ENCODE data around the gene KCNT2.

Gene KCNT2

GRCh38 chr1:196377811-196378210 is 230.4 kb downstream of the KCNT2 start:
- H3K36me3 ChIP-seq = no peaks in the 10 kb centered on the region
- H3K9me3 ChIP-seq (replicated peaks in 1 of 11) = no peaks in the 10 kb centered on the region
- no peak overlapping the region for H3K9ac ChIP-seq
- TF ChIP-seq Cebpa-rat (IDR thresholded peaks at IDR 0.05) = no peak
- H3K4me2 ChIP-seq = no peak overlapping the region
- H3K4me1 ChIP-seq = peaks cover 0 to 10% (median 0%) of the 10 kb centered on the region in 10 experiments; a peak in 7 of 20 replicates
- H4K20me1 ChIP-seq = no peaks in the 10 kb centered on the region
- H3K27ac ChIP-seq = no peak overlapping the region
- H3K4me3 ChIP-seq = no peak overlapping the region
- no peaks in the 10 kb centered on the region for H3K27me3 ChIP-seq

DNA sequence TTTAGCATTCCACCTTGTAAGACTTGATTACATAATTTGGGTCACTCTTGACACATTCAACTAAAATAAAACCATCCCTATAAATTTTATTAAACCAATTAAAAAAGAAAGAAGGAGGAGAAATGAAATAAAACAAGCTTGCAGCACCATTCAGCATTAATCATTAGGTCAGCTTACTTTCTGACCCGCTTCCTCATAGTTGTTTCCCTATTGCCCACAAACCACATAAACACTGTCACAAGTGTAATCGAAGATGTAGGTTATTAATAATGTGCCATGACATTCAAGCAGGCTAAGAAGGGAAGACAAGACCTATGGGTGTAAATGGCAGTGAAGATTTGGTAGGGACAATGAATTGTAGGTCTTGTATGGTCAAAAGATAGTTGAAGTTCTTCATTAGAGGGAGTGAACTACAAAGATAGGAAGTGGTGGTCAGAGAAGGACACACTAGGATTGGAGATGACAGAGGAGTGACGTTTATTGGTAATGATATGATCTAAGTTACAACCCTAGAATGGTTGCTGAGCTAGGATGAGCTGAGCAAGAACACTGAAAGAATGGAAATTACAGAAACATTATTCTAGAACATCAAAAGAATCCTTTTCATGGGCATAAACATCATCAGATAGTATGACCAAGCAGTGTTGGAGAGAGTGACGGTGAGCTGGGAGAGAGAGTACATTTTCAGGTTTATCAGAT is 231.5 kb downstream of the KCNT2 start:
- Histone ChIP-seq H3K4me1 (peaks cover 0 to 10% (median 0%) of the 10 kb centered on the region in 10 experiments; a peak in 7 of 20 replicates), H3K4me2 (peak overlapping the region in 5 of 11 experiments; percentile 17 to 41 (median 34); a peak in 7 of 22 replicates), H3K36me3 (no peaks in the 10 kb centered on the region), H4K20me1 (no peaks in the 10 kb centered on the region), H3K27ac (no peak overlapping the region), H3K9ac (no peak overlapping the region), H3K27me3 (no peaks in the 10 kb centered on the region), H3K4me3 (no peak overlapping the region), H3K9me3 (replicated peaks in 1 of 11) (no peaks in the 10 kb centered on the region)
- TF ChIP-seq Cebpa-rat (IDR thresholded peaks at IDR 0.05) = no peak

- TF ChIP-seq Cebpa-rat (IDR thresholded peaks at IDR 0.05) = no peak
- H3K27ac ChIP-seq = no peak overlapping the region
- H3K4me2 ChIP-seq = no peak overlapping the region
- no peak overlapping the region for H3K9ac ChIP-seq
- H3K4me3 ChIP-seq = no peak overlapping the region
- peaks cover 0 to 11% (median 1%) of the 10 kb centered on the region in 10 experiments; a peak in 7 of 20 replicates for H3K4me1 ChIP-seq
- H3K9me3 ChIP-seq (replicated peaks in 1 of 11) = no peaks in the 10 kb centered on the region
- H4K20me1 ChIP-seq = no peaks in the 10 kb centered on the region
- H3K27me3 ChIP-seq = no peaks in the 10 kb centered on the region
- no peaks in the 10 kb centered on the region for H3K36me3 ChIP-seq
These were observed 234.4 kb downstream of the KCNT2 start for GRCh38 chr1:196373798-196374197.

DNA sequence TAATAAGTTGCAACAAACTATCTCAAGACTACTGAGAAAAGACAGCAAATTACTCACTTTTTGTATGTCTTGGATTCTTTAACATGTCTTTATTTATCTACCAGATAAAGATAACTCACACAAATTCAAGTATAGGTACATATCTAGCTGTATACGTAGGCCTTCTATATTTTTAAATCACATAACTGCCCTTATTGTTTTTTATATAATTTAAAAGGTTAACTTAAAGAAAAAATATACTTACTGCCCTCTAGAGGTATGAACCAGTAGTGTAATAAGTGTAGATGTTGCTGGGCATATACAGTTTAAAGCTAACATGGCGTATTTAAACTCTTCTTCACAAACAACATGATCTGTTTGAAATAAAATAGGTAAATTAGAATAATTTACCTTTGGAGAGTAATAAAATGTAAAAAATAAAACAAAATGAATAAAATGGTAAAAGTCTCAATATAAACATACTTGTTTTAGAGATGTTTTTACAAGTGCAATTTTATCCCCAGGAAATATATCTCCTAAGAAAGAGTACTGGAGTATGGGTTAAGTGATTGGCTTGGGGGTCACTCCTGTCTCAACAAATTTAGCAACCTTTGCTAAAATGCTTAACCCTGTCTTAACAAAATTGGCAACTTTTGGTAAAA is 235.2 kb downstream of the KCNT2 start:
- H3K36me3 ChIP-seq = no peaks in the 10 kb centered on the region
- no peak overlapping the region for H3K27ac ChIP-seq
- no peak overlapping the region for H3K9ac ChIP-seq
- H3K4me1 ChIP-seq = peaks cover 0 to 19% (median 9%) of the 10 kb centered on the region in 10 experiments; a peak in 12 of 20 replicates
- H3K4me2 ChIP-seq = no peak overlapping the region
- H4K20me1 ChIP-seq = no peaks in the 10 kb centered on the region
- no peaks in the 10 kb centered on the region for H3K9me3 ChIP-seq (replicated peaks in 1 of 11)
- H3K27me3 ChIP-seq = no peaks in the 10 kb centered on the region
- no peak for TF ChIP-seq Cebpa-rat (IDR thresholded peaks at IDR 0.05)
- H3K4me3 ChIP-seq = no peak overlapping the region

DNA sequence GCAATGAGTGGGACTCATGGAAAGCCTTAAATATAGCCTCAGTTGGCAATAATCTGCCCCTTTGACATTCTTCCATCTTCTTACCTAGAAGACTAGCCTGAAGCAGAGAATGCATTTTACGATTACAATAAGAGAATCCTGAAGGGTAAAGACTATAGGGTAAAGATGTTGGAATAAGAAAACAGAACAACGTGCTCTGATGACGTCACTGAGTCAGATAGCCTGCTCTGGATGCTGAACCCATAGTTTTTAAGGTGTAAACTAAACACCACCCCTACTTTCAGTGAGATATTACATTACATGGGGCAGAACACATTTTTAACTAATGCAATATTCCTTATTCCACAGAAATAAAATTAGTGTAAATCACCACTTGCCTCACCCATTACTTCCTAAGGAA is 240.4 kb downstream of the KCNT2 start:
- Histone ChIP-seq H3K4me3 (no peak overlapping the region), H3K4me2 (peak overlapping the region in 6 of 11 experiments; percentile 20 to 71 (median 30); a peak in 8 of 22 replicates), H3K36me3 (no peaks in the 10 kb centered on the region), H4K20me1 (no peaks in the 10 kb centered on the region), H3K9ac (no peak overlapping the region), H3K27ac (peak overlapping the region in 5 of 11 experiments; percentile 22 to 77 (median 58); a peak in 8 of 22 replicates), H3K4me1 (peaks cover 8 to 34% (median 21%) of the 10 kb centered on the region in 10 experiments), H3K9me3 (replicated peaks in 1 of 11) (0 out of 22 replicates have a peak, but pooled peaks cover 0 to 3% (median 0%) of the 10 kb centered on the region in 11 experiments), H3K27me3 (no peaks in the 10 kb centered on the region)
- no peak for TF ChIP-seq Cebpa-rat (IDR thresholded peaks at IDR 0.05)

GRCh38 chr1:196366817-196367495 is 241.3 kb downstream of the KCNT2 start:
- no peak for TF ChIP-seq Cebpa-rat (IDR thresholded peaks at IDR 0.05)
- H3K27ac ChIP-seq = peak overlapping the region in 8 of 11 experiments; percentile 32 to 77 (median 68); a peak in 14 of 22 replicates

DNA sequence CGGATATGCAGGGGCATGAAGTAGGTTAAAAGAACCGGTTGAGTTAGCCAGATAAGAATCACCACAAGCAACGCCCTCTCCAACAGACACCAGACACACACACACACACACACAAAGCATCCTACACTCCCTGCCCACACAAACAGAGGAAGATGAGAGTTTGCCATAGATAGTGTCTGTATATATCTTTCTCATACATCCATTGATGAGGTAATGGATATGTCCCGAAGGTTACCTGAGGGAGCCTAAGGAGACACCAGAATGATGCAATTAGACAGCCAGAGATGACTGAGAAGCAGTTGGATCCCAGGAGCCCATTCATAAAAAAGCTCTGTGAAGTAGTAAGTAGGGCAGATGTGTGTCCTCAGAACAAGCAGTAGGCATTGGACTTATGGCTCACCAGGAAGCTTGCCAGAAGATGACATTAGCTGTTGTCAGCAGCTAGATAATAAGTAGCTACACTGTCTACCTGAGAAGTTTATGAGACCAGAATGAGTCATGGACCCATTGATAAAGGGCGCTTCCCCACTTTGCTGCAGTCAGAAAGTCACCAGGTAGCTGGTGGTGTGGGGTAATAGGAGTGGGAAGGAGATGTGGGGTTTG is 247.0 kb downstream of the KCNT2 start:
- Histone ChIP-seq H3K9ac (no peak overlapping the region), H3K27ac (no peak overlapping the region), H3K4me2 (peak overlapping the region in 8 of 11 experiments; percentile 13 to 41 (median 34); a peak in 12 of 22 replicates), H3K27me3 (no peaks in the 10 kb centered on the region), H3K4me1 (peaks cover 2 to 36% (median 24%) of the 10 kb centered on the region in 10 experiments), H3K9me3 (replicated peaks in 1 of 11) (0 out of 22 replicates have a peak, but pooled peaks cover 0 to under 1% (median 0%) of the 10 kb centered on the region in 11 experiments), H3K4me3 (no peak overlapping the region), H3K36me3 (no peaks in the 10 kb centered on the region), H4K20me1 (no peaks in the 10 kb centered on the region)
- TF ChIP-seq Cebpa-rat (IDR thresholded peaks at IDR 0.05) = no peak

More at GRCh38 chr1:196366817-196367495, 241.3 kb downstream of the KCNT2 start:
- Histone ChIP-seq H3K27me3 (no peaks in the 10 kb centered on the region), H3K4me3 (no peak overlapping the region; a peak in 1 of 20 replicates), H3K9me3 (replicated peaks in 1 of 11) (0 out of 22 replicates have a peak, but pooled peaks cover 0 to 3% (median 0%) of the 10 kb centered on the region in 11 experiments), H3K4me1 (peaks cover 10 to 37% (median 24%) of the 10 kb centered on the region in 10 experiments), H3K9ac (no peak overlapping the region), H3K36me3 (no peaks in the 10 kb centered on the region), H4K20me1 (no peaks in the 10 kb centered on the region), H3K4me2 (peak overlapping the region; percentile 25 to 71 (median 45); a peak in 17 of 22 replicates)

GRCh38 chr1:196357913-196358312 is 250.3 kb downstream of the KCNT2 start:
- Histone ChIP-seq H3K27me3 (no peaks in the 10 kb centered on the region), H3K4me3 (no peak overlapping the region), H3K9ac (no peak overlapping the region), H3K9me3 (replicated peaks in 1 of 11) (no peaks in the 10 kb centered on the region), H3K27ac (no peak overlapping the region), H3K4me2 (no peak overlapping the region), H3K4me1 (peaks cover 0 to 31% (median 22%) of the 10 kb centered on the region in 10 experiments; a peak in 16 of 20 replicates), H3K36me3 (no peaks in the 10 kb centered on the region), H4K20me1 (no peaks in the 10 kb centered on the region)
- no peak for TF ChIP-seq Cebpa-rat (IDR thresholded peaks at IDR 0.05)
